ENCODE results near the gene ZBTB9.

ZBTB9 gene

GRCh38 chr6:33433544-33434191 lies 20.7 kb upstream of the ZBTB9 start:
- DNase-seq = no peak

GRCh38 chr6:33434961-33435360 lies 19.4 kb upstream of the ZBTB9 start:
- no peak for DNase-seq

- no peak for DNase-seq
Measured at GRCh38 chr6:33437666-33438065, 16.7 kb upstream of the ZBTB9 start.

GRCh38 chr6:33438978-33439594 lies 15.3 kb upstream of the ZBTB9 start:
- no peak for DNase-seq

GRCh38 chr6:33439956-33440648 lies 14.3 kb upstream of the ZBTB9 start:
- no peak for DNase-seq

- no peak for DNase-seq
Measured at GRCh38 chr6:33440649-33441309, 13.6 kb upstream of the ZBTB9 start.

- no peak for DNase-seq
Measured at GRCh38 chr6:33441457-33441856, 12.9 kb upstream of the ZBTB9 start.

- DNase-seq = no peak
Measured at GRCh38 chr6:33442283-33442682, 12.1 kb upstream of the ZBTB9 start.

- no peak for DNase-seq
Measured at GRCh38 chr6:33443025-33443424, 11.4 kb upstream of the ZBTB9 start.

- DNase-seq = no peak
Measured at GRCh38 chr6:33443619-33444504, 10.5 kb upstream of the ZBTB9 start.

GRCh38 chr6:33445119-33445603 lies 9.2 kb upstream of the ZBTB9 start:
- no peak for DNase-seq

- DNase-seq = no peak
Measured at GRCh38 chr6:33446356-33446755, 8.0 kb upstream of the ZBTB9 start.

- DNase-seq = no peak
Measured at GRCh38 chr6:33450434-33450833, 3.9 kb upstream of the ZBTB9 start.

- DNase-seq = no peak
Measured at GRCh38 chr6:33451606-33452005, 2.8 kb upstream of the ZBTB9 start.

GRCh38 chr6:33452496-33452895 lies 1.9 kb upstream of the ZBTB9 start:
- DNase-seq = no peak

GRCh38 chr6:33453393-33454008 lies 875 bp upstream of the ZBTB9 start:
- no peak for DNase-seq

GRCh38 chr6:33455051-33455450 lies 675 bp downstream of the ZBTB9 start:
- no peak for DNase-seq

GRCh38 chr6:33456156-33456555 lies 1.8 kb downstream of the ZBTB9 start:
- no peak for DNase-seq

- no peak for DNase-seq
Measured at GRCh38 chr6:33458676-33459075, 4.3 kb downstream of the ZBTB9 start.

GRCh38 chr6:33459226-33459625 lies 4.8 kb downstream of the ZBTB9 start:
- DNase-seq = no peak

- DNase-seq = no peak
Measured at GRCh38 chr6:33466075-33466735, 11.8 kb downstream of the ZBTB9 start.

- no peak for DNase-seq
Measured at GRCh38 chr6:33467091-33467490, 12.7 kb downstream of the ZBTB9 start.
